ENCODE results near the gene TPGS1.

The TPGS1 gene

GRCh38 chr19:542173-542866 is 35.0 kb downstream of the TPGS1 start:
- no peak for DNase-seq

- DNase-seq: no peak
Measured at GRCh38 chr19:543910-544608, 36.8 kb downstream of the TPGS1 start, which contains the start of gene GZMM. TSS of gene GZMM (plus strand) at chr19:544053. CDS start at chr19:544072, 19 bp downstream.

DNA sequence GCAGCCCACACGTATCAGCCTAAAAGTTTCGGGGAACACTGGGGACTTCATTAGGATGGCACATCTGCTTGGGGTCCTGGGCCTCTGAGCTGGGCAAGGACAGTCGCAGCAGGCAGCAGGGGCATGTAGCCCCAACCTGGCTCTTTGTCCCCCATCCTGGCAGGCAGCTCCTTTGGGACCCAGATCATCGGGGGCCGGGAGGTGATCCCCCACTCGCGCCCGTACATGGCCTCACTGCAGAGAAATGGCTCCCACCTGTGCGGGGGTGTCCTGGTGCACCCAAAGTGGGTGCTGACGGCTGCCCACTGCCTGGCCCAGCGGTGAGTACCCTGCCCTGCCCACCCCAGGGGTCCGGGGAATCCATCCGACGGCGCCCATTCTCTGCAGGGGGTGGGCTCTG is 39.8 kb downstream of the TPGS1 start:
- DNase-seq: no peak

DNA sequence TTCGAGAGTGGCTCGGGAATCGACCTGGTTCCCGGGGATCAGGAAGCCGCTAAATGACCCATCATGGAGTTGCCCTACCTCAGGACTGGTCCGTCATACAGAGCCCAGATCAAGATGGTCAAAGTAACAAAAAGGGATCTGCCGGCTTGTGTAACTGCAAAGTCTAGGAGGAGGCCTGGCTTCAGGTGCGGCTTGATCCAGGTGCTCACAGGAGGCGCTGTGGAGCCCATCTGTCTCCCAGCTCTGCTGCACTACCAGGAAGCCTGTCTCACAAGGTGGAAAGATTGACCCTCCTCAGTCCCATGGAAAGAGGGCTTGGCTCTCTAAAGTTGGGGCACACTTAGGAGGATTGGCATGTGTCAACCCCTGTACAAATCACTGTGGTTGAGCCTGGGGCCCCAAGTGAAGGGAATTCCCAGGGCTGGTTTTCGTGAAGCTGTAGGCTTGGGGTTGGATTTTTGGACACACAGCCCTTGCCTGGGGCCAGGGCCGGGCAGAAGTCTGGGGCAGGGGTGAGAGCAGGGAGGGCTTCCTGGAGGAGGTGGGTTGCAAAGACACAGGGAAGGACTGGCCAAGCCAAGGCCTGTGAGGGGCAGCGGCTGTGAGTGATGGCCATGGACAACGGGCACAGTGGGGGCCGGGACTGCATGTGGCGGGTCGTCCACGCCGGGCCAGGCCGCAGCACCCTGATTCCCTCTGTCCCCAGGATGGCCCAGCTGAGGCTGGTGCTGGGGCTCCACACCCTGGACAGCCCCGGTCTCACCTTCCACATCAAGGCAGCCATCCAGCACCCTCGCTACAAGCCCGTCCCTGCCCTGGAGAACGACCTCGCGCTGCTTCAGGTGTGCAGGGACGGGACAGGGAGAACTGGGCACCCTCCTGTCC is 40.8 kb downstream of the TPGS1 start:
- DNase-seq: no peak

DNA sequence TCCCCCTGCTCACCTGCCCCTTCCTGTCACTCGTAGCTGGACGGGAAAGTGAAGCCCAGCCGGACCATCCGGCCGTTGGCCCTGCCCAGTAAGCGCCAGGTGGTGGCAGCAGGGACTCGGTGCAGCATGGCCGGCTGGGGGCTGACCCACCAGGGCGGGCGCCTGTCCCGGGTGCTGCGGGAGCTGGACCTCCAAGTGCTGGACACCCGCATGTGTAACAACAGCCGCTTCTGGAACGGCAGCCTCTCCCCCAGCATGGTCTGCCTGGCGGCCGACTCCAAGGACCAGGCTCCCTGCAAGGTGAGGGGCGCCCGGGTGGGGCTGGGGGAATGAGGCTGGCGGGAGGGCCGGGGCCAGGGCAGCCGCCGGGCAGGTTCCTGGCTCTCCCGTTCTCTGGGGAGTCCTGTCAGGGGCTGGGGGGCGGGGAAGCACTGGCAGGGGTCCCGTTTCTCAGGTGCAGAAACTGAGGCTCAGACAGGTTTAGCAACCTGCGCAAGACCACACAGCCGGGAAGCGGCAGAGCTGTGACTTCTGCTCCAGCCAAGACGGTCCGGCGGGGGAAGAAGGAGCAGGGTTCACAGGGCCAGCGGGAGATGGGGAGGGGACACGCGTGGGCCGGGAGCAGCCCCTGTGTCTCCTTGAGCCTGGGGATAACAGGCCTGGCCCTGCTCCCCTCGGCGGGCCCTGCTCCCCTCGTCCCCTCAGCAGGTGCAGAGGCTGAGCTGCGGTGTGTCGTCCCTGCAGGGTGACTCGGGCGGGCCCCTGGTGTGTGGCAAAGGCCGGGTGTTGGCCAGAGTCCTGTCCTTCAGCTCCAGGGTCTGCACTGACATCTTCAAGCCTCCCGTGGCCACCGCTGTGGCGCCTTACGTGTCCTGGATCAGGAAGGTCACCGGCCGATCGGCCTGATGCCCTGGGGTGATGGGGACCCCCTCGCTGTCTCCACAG is 41.9 kb downstream of the TPGS1 start:
- no peak for DNase-seq

- DNase-seq: no peak
Measured at GRCh38 chr19:554817-555216, 47.5 kb downstream of the TPGS1 start.

- DNase-seq: no peak
Measured at GRCh38 chr19:555474-555808, 48.1 kb downstream of the TPGS1 start.

GRCh38 chr19:556611-557382 is 49.5 kb downstream of the TPGS1 start:
- DNase-seq: no peak

GRCh38 chr19:558770-559439 is 51.6 kb downstream of the TPGS1 start:
- DNase-seq: no peak

- no peak for DNase-seq
Measured at GRCh38 chr19:560121-560520, 52.8 kb downstream of the TPGS1 start.

GRCh38 chr19:566403-566802 is 59.1 kb downstream of the TPGS1 start:
- no peak for DNase-seq

GRCh38 chr19:566844-567243 is 59.5 kb downstream of the TPGS1 start:
- DNase-seq: no peak

GRCh38 chr19:567296-567900 is 60.1 kb downstream of the TPGS1 start:
- DNase-seq: no peak
